Suppressor macrophage treated with lipopolysaccharide for 1 hour (primary cell): ENCODE measurements around the gene NAGS.
"Not testable (repeated sequence)": the region's sequence is repeated elsewhere in the genome, so short reads cannot be mapped to it uniquely, and the experiment has no call there.

ENCODE experiments used
- DNase-seq, 3 donors: peaks; one replicate each; pipeline ENCODE4 v3.0.0-alpha.2; 2020 to 2022

The NAGS gene, protein sequence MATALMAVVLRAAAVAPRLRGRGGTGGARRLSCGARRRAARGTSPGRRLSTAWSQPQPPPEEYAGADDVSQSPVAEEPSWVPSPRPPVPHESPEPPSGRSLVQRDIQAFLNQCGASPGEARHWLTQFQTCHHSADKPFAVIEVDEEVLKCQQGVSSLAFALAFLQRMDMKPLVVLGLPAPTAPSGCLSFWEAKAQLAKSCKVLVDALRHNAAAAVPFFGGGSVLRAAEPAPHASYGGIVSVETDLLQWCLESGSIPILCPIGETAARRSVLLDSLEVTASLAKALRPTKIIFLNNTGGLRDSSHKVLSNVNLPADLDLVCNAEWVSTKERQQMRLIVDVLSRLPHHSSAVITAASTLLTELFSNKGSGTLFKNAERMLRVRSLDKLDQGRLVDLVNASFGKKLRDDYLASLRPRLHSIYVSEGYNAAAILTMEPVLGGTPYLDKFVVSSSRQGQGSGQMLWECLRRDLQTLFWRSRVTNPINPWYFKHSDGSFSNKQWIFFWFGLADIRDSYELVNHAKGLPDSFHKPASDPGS

DNA sequence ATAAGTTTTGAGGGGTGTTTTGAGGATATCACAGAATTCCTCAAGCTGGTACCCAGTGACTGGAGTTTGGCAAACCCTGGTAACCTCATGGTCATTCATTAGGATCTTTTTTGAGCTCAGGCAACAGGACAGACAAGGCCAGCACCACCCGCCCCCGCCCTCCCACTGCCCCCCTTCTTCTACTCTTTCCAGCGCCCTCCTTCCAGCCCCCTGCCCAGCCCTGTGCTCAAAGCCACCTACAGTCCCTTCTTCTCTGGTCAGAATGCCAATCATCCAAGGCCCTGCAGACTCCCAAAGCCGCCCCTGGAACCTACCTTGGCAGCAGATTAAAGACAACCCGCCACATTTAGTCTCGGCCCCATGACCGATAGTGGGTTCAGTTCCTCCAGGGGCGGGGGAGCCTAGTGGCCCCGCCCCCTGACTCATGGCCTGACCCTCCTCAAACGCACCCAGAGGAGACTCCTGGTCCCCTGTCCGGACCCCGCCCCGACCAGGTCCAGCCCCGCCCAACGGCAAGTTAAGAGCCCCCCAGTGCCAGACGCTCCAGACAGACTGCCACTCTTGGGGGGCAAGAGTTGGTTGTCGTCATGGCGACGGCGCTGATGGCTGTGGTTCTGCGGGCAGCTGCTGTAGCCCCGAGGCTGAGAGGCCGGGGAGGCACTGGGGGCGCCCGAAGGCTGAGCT is at the start of gene NAGS:
Gene NAGS, plus strand, starts transcription at position 546 of the 684 bp plus-strand sequence. Its CDS starts 42 bp downstream, at position 588.
- DNase-seq: peak in 2 of 3 donors; percentile 20 to 27

DNA sequence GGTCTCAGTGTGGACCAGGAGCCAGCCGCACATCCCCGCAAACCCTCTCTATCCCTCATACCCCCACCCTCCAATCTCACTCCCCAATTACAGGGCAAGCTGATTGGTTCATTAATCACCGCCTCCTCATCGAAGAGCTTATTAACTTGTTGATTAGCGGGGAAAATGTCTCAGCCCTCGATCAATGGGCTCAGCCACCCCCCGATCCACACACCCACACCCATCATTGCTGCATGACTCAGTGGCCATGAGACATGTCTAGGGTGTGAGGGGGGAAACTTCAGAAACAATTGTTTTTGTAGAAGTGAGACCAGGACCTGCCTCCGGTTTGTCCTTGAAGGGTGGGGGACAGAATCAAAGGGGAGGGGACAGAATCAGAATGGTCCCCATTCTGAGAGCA is 48.2 kb upstream of the NAGS start:
- DNase-seq: no peak

DNA sequence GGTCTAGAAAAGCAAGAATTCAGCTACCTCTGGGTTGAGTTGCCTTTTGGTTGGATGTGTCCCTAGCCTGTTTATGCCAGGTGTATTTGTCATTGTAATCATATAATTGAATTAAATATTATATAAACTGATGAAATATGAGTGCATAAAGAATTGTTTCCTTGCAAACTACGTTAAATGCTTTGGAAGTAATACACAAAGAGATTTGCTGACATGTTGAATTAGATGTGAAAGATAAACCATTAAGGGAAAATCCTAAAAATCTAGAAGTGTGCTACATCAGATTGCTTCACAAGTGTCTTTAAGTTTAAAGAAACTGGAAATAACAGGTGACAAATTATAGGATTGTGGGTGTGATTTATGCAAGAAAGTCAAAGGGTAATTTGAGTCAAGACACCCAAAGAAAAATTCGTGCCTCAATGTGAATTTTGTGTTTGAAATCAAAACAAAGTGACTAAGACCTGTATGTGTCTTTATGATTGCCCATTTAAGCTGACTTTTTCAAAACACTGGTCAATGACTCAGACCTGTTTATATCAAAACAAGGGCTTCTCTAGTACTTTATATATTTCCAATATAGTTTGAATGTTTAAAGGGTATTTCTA is 45.6 kb upstream of the NAGS start:
- no peak for DNase-seq

DNA sequence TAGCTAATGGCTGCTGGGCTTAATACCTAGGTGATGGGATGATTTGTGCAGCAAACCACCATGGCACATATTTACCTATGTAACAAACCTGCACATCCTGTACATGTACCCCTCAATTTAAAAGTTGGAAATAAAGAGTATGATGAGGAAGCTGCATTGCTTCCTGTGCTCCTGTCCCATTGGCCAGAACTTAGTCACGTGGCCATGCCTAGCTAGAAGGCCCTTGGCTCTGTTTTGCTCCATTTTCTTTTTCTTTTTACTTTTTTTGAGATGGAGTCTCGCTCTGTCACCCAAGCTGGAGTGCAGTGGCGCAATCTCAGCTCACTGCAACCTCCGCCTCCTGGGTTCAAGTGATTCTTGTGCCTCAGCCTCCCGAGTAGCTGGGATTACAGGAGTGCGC is 43.1 kb upstream of the NAGS start:
- not testable (repeated sequence) for DNase-seq

DNA sequence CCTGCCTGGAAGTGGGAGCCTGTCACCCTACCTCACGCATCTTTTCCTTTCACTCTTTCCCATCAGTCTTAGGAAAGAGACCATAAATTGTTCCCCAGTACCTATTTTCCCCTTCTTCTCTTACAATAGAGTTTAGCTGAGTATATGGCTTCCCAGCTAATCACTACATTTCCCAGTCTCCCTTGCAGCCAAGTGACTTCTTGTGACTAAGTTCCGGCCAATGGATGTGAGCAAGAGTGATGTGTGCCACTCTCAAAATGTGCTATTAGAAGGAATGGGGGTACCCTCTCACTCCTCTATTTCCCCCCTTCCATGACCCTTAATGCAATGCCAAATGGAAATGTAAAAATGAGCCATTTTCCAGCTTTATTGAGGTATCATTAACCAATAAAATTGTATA is 42.5 kb upstream of the NAGS start:
- DNase-seq: no peak

DNA sequence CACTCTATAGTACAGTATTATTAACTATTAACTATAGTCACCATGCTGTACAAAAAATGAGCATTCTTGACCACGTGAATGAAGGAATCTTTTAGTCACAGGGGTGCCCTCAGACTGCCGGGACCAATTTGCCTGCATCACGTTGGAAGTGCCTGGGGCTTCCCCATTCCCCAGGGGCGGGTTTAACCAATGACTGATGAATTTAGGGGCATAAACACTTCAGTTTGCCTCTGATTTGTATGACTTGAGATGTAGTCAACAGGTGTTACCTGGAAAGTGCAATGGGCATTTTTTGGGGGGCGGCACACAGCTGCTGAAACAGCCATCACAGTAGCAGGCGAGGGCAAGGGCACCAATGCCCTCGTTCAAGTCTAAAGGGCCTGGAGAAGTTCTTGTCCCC is 41.9 kb upstream of the NAGS start:
- DNase-seq: no peak

DNA sequence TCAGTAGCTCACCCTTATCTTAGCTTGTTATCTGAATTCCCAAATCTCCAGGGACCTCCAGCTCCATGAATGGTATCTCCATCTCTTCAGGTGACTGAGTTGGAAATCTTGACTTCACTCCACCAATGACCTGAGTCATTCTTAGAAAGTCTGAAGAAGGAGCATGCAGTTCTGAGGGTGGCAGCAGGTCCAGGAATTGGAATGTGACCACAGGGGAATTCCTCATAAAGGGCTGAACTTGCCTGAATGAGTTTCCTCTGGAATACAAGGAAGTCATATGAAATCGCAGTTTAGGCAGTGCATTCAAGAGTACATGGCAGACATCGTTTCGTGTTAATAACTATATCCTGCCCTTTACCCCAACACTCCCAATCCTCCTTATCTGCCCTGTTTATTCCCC is 38.1 kb upstream of the NAGS start:
- no peak for DNase-seq

DNA sequence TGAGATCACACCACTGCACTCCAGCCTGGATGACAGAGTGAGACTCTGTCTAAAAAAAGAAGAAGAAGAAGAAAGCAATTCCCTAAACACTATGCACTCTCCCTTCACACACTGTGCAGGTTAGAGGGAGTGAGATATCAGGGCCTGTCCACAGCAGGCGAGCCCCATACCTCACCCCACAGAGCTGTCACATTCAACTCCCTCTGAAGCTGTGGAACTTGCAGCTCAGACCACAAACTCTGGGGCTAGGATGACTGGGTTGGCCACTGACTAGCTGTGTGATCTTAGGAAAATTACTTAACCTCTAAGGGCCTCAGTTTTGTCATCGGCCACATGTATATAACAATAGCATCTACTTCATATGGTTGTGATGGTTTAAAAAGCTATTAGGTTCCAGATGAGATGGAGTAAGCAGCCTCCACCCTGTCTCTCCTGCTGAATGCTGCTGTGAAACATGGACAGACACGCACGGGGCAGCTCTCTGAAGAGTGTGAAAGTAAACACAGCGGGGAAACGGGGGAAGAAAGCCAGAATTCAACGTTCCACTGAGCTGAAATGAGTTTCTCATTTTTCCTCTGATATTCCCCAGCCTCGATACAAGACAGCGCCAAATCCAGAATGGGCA is 37.1 kb upstream of the NAGS start:
- DNase-seq: no peak

DNA sequence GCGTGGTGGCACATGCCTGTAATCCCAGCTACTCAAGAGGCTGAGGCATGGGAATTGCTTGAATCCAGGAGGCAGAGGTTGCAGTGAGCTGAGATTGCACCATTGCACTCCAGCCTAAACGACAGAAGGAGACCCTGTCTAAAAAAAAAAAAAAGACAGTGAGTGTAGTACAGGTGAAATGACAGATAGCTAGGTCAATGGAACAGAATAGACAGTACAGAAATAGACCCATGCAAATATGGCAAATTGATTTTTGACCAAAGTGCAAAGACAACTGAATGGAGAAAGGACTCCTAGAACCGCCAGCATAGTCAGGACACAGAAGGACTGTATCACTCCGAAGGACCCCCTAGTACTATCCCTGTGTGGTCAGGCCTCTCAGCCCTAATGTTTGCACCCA is 34.1 kb upstream of the NAGS start:
- DNase-seq: no peak

DNA sequence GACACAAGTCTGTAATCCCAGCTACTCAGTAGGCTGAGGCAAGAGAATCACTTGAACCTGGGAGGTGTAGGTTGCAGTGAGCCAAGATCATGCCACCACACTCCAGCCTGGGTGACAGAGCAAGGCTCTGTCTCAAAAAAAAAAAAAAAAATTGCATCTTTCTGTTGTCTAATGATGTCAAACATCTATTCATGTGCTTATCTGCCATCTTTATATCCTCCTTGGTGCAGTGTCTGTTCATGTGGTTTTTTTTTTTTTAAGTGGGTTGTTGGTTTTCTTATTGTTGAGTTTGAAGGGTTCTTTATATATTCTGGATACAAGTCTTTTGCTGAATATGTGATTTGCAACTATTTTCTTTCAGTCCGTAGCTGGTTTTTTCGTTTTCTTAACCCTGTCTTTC is 33.0 kb upstream of the NAGS start:
- not testable (repeated sequence) for DNase-seq

DNA sequence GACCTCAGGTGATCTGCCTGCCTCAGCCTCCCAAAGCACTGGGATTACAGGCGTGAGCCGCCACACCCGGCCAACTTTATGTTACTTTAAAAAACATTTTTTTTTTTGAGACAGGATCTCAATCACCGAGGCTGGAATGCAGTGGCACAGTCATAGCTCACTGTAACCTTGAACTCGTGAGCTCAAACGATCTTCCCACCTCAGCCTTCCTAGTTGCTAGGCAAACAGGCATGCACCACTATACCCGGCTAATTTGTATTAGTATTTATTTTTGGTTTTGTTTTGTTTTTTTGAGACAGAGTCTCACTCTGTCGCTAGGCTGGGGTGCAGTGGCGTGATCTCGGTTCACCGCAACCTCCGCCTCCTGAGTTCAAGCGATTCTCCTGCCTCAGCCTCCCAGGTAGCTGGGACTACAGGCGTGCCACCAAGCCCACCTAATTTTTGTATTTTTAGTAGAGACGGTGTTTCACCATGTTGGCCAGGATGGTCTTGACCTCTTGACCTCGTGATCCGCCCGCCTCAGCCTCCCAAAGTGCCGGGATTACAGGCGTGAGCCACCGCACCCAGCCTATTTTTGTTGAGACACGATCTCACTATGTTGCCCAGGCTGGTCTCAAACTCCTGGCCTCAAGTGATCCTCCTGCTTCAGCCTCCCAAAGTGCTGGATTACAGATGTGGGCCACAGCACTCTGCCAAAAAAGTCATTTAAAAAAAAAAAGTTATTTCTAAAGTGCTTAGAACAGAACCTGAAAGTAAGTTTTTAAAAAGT is 31.8 kb upstream of the NAGS start:
- DNase-seq: not testable (repeated sequence)

DNA sequence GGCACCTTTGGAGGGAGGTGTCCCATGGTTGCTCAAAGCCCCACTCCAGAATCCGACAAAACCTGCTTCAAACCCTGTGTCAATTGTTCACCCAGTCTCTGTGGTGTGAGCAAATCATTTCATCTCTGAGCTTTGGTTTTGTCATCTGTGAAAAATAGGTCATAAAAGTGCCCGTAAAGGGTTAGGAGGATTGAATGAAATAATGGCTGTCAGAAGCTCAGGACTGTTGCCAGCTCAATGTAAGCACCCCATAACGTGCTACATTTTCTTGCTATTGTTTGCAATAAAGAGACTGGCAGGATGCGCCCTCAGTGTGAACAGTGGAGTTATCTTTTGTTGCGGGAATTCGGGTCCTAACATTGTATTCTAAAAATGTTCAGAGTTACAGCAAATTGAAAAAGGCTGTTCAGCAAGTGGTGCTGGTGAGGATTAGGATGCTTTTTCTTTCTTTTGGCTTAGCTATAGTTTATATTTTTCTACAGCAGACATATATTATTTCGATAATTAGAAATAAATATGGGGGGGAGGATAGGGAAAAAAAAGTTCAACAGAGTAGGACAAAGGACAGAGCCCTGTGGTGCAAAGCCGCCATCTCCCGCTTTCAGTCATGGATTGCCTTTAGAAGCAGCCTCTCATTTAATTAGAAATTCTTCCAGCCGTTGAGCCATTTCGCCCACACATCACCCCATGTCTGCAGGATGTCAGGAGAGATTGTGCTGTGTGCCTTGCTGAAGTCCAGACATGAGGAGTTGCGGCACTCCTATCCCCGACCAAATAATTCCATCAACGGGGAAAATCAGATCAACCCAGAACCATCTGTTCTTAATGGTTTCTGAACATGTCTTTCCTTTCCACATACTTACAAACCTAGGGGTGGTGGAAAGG is 29.8 kb upstream of the NAGS start:
- no peak for DNase-seq

DNA sequence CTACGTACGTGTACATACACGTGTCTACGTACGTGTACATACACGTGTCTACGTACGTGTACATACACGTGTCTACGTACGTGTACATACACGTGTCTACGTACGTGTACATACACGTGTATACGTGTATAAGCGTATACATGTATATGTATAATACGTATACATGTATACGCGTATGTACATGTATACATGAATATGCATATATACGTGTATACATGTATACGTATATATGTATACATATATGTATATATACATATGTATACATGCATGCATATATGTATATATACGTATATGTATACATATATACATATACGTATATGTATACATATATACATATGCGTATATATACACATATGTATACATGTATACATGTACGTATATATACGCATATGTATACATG is 28.5 kb upstream of the NAGS start:
- DNase-seq: no peak

DNA sequence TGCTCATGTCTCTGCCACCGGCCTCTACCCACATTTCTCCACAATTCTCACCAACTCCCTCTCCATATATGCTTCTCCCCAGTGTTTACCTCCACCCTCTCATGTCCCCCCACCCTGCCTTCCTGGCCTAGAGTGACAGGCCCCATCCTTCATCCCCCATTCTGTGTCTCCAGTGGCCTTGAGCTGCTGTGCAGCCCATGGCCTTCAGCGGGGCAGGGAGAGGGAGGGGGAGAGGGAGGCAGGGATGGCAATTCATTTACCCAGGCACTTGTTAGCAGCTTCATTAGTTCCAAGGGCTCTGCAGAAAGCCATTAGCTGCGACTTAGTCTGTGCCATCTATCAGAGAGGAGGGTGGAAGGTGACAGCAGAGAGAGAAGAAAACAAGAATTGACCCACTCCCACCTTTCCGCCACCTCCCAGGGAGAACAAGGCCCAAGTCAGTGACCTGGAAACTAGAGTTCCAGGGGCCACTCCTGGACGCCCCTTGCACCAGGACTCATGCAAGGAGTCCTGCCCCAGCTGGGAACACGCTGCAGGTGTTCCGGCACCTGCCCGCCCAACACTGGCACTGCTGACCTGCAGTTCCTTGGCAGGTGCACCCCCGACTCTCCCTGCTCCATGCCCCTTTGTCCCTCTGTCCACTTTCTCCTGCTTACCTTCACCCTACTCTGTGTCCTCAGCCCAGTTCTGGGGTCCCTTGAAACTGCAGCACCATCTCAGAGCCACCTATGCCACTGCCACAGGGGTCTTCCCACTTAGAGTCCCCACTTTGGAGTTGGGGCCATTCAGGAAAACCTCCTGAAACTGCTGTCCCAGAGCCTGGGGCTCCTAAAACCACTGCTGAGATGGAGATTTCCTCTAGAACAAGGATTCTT is 27.2 kb upstream of the NAGS start:
- DNase-seq: no peak

DNA sequence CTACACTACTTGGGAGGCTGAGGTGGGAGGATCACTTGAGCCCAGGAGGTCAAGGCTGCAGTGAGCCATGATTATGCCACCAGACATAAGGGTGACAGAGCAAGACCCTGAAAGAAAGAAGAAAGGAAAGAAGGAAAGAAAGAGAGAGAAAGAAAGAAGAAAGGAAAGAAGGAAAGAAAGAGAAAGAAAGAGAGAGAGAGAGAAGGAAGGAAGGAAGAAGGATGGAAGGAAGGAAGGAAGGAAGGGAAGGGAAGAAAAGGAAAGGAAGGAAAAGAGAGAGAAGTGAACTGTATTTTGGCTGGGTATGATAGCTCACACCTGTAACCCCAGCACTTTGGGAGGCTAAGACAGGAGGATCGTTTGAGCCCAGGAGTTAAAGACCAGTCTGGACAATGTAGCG is 26.3 kb upstream of the NAGS start:
- DNase-seq: no peak

DNA sequence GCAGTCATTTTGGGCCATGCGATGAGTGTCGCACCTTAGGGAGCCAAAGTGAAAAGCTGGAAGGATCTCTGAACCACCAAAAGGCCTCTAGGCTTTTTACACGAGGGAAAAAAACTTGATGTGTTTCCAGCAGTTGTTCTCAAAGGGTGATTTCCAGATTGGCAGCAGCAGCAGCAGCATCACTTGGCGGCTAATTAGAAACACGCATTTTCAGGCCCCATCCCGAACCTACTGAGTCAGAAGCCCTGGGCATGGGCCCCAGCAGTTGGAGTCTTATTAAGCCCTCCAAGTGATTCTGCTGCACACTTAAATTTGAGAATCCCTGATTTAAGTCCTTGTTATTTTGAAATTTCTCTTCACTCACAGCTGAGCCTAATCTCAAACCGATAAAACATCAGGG is 25.4 kb upstream of the NAGS start:
- no peak for DNase-seq

DNA sequence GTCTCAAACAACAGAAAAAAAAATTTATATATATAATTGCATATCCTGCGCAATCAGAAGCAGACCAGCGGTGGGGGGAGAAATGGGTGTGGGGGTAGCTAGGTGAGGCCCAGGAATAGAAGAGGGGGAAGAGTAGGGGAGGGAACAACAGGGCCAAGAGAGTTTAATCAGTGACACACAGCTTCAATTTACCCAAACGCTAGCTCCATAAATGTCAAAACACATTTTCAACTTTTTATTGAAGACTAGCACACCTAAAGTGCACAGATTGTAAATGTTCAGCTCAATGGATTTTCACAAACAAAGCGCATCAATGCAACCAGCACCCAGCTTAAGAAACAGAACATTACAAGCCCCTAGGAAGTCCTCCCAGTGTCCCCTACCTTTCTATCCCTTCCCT is 24.8 kb upstream of the NAGS start:
- no peak for DNase-seq

DNA sequence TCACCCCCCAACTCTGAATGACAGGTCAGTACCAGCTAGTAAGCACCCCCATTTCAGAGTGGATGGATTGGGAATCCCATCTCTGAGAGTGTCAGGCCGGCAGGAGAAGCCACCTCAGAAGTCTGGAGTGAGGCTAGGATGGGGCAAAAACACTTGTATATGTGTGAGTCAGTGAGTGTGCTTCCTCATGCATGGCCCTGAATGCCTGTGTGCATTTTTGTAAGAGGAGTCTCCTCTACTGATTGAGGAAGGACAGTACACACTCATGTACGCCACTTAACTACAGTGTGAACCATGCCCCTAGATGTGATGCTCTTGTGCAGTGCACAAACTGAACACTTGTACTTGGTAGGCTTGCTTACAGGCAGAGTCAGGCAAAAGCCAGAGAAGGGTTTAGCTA is 22.3 kb upstream of the NAGS start:
- no peak for DNase-seq

DNA sequence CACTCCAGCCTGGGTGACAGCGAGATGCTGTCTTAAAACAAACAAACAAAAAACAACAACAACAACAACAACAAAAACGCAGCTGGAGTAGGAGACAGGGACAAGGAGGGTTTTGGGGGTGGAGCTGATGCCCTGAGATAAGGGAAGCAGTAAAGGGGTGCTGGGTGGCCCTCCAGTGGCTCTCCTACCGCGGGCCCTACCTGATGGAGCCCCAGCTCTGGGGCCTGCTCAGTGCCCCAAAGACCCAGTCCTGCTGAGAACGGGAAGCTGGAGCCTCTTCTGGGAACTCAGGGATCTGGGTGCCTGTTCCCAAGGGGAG is 21.3 kb upstream of the NAGS start:
- DNase-seq: no peak
